Gastroesophageal sphincter (tissue), 4 donors: ENCODE results near the gene SLC15A5. TPM values are rescaled to one million over a fixed set of nuclear protein-coding genes. Genes with fewer than 3 reads are reported as not detected.

Source experiments
- ATAC-seq: fragments of 150-250 bp; one replicate; pipeline ENCODE4 v1.9.1; 2016; ENCODE audit warnings: mild to moderate bottlenecking, moderate library complexity
- H3K27ac ChIP-seq, 4 donors: fragments of 200-600 bp; sonication (generic) in 3 of 4; 1 replicate in 3 of 4; 2 replicates in 1 of 4; pipeline ENCODE4 v1.5.1; 2016 to 2019
- H3K27me3 ChIP-seq: fragments of 200-600 bp; sonication (generic); one replicate; pipeline ENCODE4 v1.5.1; 2019
- H3K36me3 ChIP-seq, 2 donors: fragments of 200-600 bp; sonication (generic); one replicate each; pipeline ENCODE4 v1.5.1; 2019; ENCODE audit warnings: control low read depth in 1 of 2
- H3K4me1 ChIP-seq, 3 donors: fragments of 200-600 bp; sonication (generic); 1 replicate in 2 of 3; 2 replicates in 1 of 3; pipeline ENCODE4 v1.5.1; 2016 to 2019; ENCODE audit warnings: control low read depth in 2 of 3
- H3K4me3 ChIP-seq, 2 donors: fragments of 200-600 bp; sonication (generic); one replicate each; pipeline ENCODE4 v1.5.1; 2019; ENCODE audit warnings: mild to moderate bottlenecking in 1 of 2, moderate library complexity in 1 of 2
- H3K9me3 ChIP-seq, 3 donors: fragments of 200-600 bp; sonication (generic); one replicate each; pipeline ENCODE4 v1.5.1; 2017 to 2019; ENCODE audit warnings: control low read depth in 2 of 3
- EP300 ChIP-seq: sonication (generic); formaldehyde crosslinking; IDR thresholded peaks from one replicate; pipeline ENCODE4 v1.6.1; 2017; ENCODE audit warnings: antibody characterized with exemption, mild to moderate bottlenecking
- POLR2A ChIP-seq, 2 donors: fragments of 450-650 bp; IDR thresholded peaks; one replicate each; pipeline ENCODE4 v1.6.1; 2017; ENCODE audit warnings: antibody characterized with exemption in 2 of 2, mild to moderate bottlenecking in 2 of 2, moderate library complexity in 1 of 2
- POLR2AphosphoS5 ChIP-seq: sonication (generic); formaldehyde crosslinking; IDR thresholded peaks from one replicate; pipeline ENCODE4 v1.6.1; 2017; ENCODE audit warnings: antibody characterized with exemption
- WGBS, 2 donors: methylation state at CpG; one replicate each; pipeline ENCODE4 v1.1.5; 2018; ENCODE audit warnings: low coverage in 1 of 2; 5-methylcytosine and 5-hydroxymethylcytosine counted together
- total RNA-seq, 4 donors: library from RNA; depleted of rRNA; stranded (reverse); fragments of >200 nt; gene quantifications; one replicate each; pipeline ENCODE4 v1.1.0, GENCODE V29; 2016
- TF ChIP-seq, protein P1 (sequence below), 4 experiments: fragments of 200-600 bp in 2 of 4; fragments of 450-650 bp in 2 of 4; sonication (generic) in 1 of 4; IDR thresholded peaks; one replicate each; pipeline ENCODE4 v1.5.1; 2017 to 2019; ENCODE audit warnings: antibody characterized with exemption in 4 of 4, mild to moderate bottlenecking in 2 of 4, moderate library complexity in 2 of 4

The SLC15A5 gene
- total RNA-seq, 4 donors from 2014 or later, result not detected

DNA sequence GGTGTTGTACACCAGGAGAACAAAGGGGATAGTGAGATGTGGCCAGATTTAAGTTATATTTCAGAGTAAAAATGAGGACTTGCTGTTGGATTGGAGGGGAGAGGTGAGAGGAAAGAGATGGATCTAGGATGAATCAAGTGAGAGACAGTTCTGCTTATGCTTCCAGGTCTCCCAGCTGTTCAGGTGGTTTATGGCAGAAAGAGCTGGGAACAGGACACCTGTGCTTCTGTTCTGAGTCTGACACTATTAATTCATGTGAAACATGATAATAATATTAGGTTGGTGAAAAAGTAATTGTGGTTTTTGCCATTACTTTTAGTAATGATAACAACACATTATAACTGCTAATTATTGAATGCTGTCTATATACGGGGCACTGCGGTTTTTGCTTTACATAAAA is 55.7 kb downstream of the SLC15A5 start:
- H3K36me3 ChIP-seq, result no peaks in the 10 kb centered on the region
- no peaks in the 10 kb centered on the region for H3K27me3 ChIP-seq
- ATAC-seq, result no peak
- H3K4me3 ChIP-seq, result no peak overlapping the region
- TF ChIP-seq POLR2AphosphoS5 (no peak), EP300 (no peak), POLR2A (IDR thresholded peaks at IDR 0.05) (no peak)
- TF ChIP-seq, protein P1, sequence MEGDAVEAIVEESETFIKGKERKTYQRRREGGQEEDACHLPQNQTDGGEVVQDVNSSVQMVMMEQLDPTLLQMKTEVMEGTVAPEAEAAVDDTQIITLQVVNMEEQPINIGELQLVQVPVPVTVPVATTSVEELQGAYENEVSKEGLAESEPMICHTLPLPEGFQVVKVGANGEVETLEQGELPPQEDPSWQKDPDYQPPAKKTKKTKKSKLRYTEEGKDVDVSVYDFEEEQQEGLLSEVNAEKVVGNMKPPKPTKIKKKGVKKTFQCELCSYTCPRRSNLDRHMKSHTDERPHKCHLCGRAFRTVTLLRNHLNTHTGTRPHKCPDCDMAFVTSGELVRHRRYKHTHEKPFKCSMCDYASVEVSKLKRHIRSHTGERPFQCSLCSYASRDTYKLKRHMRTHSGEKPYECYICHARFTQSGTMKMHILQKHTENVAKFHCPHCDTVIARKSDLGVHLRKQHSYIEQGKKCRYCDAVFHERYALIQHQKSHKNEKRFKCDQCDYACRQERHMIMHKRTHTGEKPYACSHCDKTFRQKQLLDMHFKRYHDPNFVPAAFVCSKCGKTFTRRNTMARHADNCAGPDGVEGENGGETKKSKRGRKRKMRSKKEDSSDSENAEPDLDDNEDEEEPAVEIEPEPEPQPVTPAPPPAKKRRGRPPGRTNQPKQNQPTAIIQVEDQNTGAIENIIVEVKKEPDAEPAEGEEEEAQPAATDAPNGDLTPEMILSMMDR (IDR thresholded peaks at IDR 0.05), result no peak
- no peaks in the 10 kb centered on the region for H3K4me1 ChIP-seq
- H3K27ac ChIP-seq, result no peak overlapping the region
- WGBS, 2 donors, result 88 to 94% methylated on average over 2 of the region's 2 CpGs
- no peaks in the 10 kb centered on the region for H3K9me3 ChIP-seq

DNA sequence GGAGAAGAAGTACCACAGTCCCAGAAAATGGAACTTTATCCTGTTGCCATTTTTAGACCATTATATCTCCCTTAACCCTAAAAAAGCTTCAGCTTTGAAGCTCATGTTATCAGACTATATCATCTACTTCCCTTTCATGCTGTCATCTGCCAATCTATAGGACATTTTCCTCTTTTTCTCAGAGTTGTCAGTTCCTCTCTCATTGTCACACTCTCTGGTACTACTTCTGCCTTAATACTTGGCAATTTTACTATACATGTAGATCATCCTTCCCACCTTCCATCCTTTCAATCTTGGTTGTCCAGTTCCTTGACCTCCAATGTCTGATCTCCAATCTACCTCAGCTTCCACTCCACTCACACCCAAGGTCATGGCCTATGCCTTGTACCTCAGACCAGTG is 57.4 kb downstream of the SLC15A5 start:
- TF ChIP-seq, protein P1 (IDR thresholded peaks at IDR 0.05), result no peak
- TF ChIP-seq POLR2AphosphoS5 (no peak), POLR2A (IDR thresholded peaks at IDR 0.05) (no peak), EP300 (no peak)
- H3K27ac ChIP-seq, result no peak overlapping the region

DNA sequence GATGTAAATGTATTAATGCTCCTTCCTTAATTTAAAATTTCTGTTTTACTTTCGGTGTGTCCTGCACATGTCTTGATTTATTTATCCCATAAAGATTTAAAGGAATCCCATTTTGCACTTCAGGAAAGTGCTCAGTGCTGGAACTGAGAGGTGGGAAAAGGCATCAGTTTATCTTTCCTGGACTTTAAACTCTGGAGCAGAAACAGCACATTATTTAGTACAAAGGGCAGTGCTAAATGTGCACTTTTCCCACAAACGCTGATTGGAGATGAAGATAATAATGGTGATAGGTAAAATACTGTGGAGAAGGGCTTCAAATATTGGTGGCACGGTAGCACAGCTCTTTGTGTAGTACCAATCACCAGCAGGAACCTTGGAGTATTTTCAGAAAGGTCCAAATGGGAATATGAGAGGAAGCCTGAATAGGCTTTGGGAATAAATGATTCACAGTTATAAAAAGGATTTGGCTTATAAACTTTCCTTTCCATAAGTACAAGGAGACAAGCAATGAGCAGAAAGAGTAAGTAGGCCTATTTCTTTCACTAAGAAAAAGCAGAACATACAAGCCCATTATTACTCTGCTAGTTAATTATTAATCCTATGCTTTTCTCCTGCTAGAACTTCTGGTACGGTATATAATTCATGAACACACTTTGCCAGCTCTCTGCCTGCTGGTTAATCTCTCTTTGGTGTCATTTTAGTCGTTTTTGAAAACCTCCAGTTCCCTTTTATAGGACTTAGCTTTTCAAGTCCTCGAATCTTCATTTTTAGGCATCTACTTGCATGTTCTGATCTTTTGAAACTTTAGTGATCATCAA is 58.3 kb downstream of the SLC15A5 start:
- Histone ChIP-seq H3K4me1 (no peaks in the 10 kb centered on the region), H3K36me3 (no peaks in the 10 kb centered on the region), H3K9me3 (no peaks in the 10 kb centered on the region), H3K27ac (no peak overlapping the region), H3K4me3 (no peak overlapping the region), H3K27me3 (no peaks in the 10 kb centered on the region)
- 49 to 78% methylated on average over 5 to 6 of the region's 6 CpGs for WGBS, 2 donors
- no peak for ATAC-seq
- no peak for TF ChIP-seq POLR2AphosphoS5
- no peak for TF ChIP-seq POLR2A (IDR thresholded peaks at IDR 0.05)
- no peak for TF ChIP-seq EP300
- TF ChIP-seq, protein P1 (IDR thresholded peaks at IDR 0.05), result no peak

More for the DNA sequence above, 57.4 kb downstream of the SLC15A5 start:
- Histone ChIP-seq H3K27me3 (no peaks in the 10 kb centered on the region), H3K36me3 (no peaks in the 10 kb centered on the region), H3K4me1 (no peaks in the 10 kb centered on the region), H3K4me3 (no peak overlapping the region), H3K9me3 (no peaks in the 10 kb centered on the region)
- no peak for ATAC-seq

DNA sequence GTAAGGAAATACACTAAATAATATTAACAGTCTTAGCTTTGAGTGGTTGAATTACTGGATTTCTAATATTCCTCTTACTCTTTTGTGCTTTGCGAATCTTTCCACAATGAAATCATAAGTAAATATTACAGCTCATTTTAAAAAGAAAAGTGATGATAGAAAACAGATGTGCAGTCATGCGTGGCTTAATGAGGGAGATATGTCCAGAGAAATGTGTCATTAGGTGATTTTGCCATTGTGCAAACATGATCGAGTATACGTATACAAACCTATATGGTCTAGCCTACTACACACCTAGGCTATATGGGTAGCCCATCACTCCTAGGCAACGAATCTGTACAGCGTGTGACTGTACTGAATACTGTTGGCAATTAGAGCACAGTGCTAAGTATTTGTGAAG is 59.3 kb downstream of the SLC15A5 start:
- Histone ChIP-seq H3K4me3 (no peak overlapping the region), H3K36me3 (no peaks in the 10 kb centered on the region), H3K27me3 (no peaks in the 10 kb centered on the region), H3K4me1 (no peaks in the 10 kb centered on the region), H3K27ac (no peak overlapping the region), H3K9me3 (no peaks in the 10 kb centered on the region)
- TF ChIP-seq EP300, result no peak
- TF ChIP-seq POLR2A (IDR thresholded peaks at IDR 0.05), result no peak
- TF ChIP-seq POLR2AphosphoS5, result no peak
- TF ChIP-seq, protein P1 (IDR thresholded peaks at IDR 0.05), result no peak
- no peak for ATAC-seq
- WGBS, 2 donors, result 49 to 65% methylated on average over 6 of the region's 6 CpGs

DNA sequence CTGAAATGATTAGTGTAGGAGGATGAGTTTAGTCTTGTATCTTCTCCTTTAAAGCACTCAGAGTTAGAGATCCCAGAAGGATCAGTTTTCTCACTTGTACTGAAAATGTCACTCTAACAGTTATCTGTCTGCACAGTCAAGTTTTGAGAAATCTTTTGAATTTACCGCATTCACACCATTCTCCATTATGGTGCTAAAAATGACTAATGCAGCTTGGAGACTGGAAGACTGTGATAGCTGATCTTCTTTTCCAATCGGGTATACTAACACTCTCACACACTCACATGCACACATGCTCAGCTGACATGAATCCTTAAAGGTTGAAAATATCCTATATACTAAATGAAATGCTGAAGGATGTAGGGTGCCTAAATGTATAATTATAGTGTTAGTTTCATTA is 65.8 kb downstream of the SLC15A5 start:
- ATAC-seq, result no peak
- no peaks in the 10 kb centered on the region for H3K27me3 ChIP-seq
- no peaks in the 10 kb centered on the region for H3K36me3 ChIP-seq
- H3K9me3 ChIP-seq, result no peaks in the 10 kb centered on the region
- no peak for TF ChIP-seq POLR2AphosphoS5
- no peak for TF ChIP-seq POLR2A (IDR thresholded peaks at IDR 0.05)
- TF ChIP-seq, protein P1 (IDR thresholded peaks at IDR 0.05), result no peak
- no peak for TF ChIP-seq EP300
- no peak overlapping the region for H3K27ac ChIP-seq
- H3K4me1 ChIP-seq, result no peaks in the 10 kb centered on the region
- WGBS, 2 donors, result 66 to 84% methylated on average over 2 of the region's 2 CpGs
- H3K4me3 ChIP-seq, result no peak overlapping the region
